GM18508 (cell line): ENCODE results near the gene SLC25A21.
"Not testable (repeated sequence)": the region's sequence is repeated elsewhere in the genome, so short reads cannot be mapped to it uniquely, and the experiment has no call there.

ENCODE experiments used
- ATAC-seq: cut with Tn5 transposase; IDR thresholded peaks from one replicate; pipeline ENCODE4 v1.9.1; 2021; ENCODE audit warnings: moderate number of reproducible peaks; ENCODE audit not compliant: insufficient read depth, unreplicated experiment

The SLC25A21 gene

GRCh38 chr14:37187294-37187693 lies 14.9 kb upstream of the SLC25A21 start:
- ATAC-seq: no peak

- no peak for ATAC-seq
These were observed 14.5 kb upstream of the SLC25A21 start for GRCh38 chr14:37186865-37187264.

- no peak for ATAC-seq
These were observed 13.3 kb upstream of the SLC25A21 start for GRCh38 chr14:37185670-37186069.

- ATAC-seq: not testable (repeated sequence)
These were observed 12.1 kb upstream of the SLC25A21 start for GRCh38 chr14:37184520-37184919.

GRCh38 chr14:37181441-37181840 lies 9.0 kb upstream of the SLC25A21 start:
- ATAC-seq: no peak

GRCh38 chr14:37180886-37181285 lies 8.5 kb upstream of the SLC25A21 start:
- not testable (repeated sequence) for ATAC-seq

GRCh38 chr14:37179896-37180502 lies 7.6 kb upstream of the SLC25A21 start:
- ATAC-seq: no peak

- no peak for ATAC-seq
These were observed 669 bp upstream of the SLC25A21 start for GRCh38 chr14:37172936-37173614.

- ATAC-seq: no peak
These were observed 755 bp downstream of the SLC25A21 start for GRCh38 chr14:37171678-37172023.

GRCh38 chr14:37170993-37171392 lies 1.4 kb downstream of the SLC25A21 start:
- ATAC-seq: no peak

- ATAC-seq: no peak
These were observed 2.2 kb downstream of the SLC25A21 start for GRCh38 chr14:37170237-37170636.

- ATAC-seq: no peak
These were observed 3.7 kb downstream of the SLC25A21 start for GRCh38 chr14:37168721-37169120.

GRCh38 chr14:37167151-37168047 lies 5.0 kb downstream of the SLC25A21 start:
- no peak for ATAC-seq

GRCh38 chr14:37165794-37166193 lies 6.6 kb downstream of the SLC25A21 start:
- ATAC-seq: no peak

GRCh38 chr14:37162307-37162706 lies 10.1 kb downstream of the SLC25A21 start:
- ATAC-seq: not testable (repeated sequence)

GRCh38 chr14:37157987-37158386 lies 14.4 kb downstream of the SLC25A21 start:
- no peak for ATAC-seq

- ATAC-seq: no peak
These were observed 18.9 kb downstream of the SLC25A21 start for GRCh38 chr14:37153483-37153882.

GRCh38 chr14:37153005-37153404 lies 19.4 kb downstream of the SLC25A21 start:
- ATAC-seq: no peak

- no peak for ATAC-seq
These were observed 22.0 kb downstream of the SLC25A21 start for GRCh38 chr14:37150414-37150813.

- ATAC-seq: no peak
These were observed 25.0 kb downstream of the SLC25A21 start for GRCh38 chr14:37147310-37147880.

- not testable (repeated sequence) for ATAC-seq
These were observed 26.0 kb downstream of the SLC25A21 start for GRCh38 chr14:37146438-37146837.
